Testis (tissue), 2 donors: ENCODE measurements around the gene LIPF.

Experiments used
- CTCF ChIP-seq, 3 experiments: fragments of 450-650 bp in 2 of 3; fragments of 200-600 bp in 1 of 3; sonication (generic) in 1 of 3; IDR thresholded peaks; one replicate each; pipeline ENCODE4 v1.5.1; 2016 to 2019; ENCODE audit warnings: antibody characterized with exemption in 3 of 3, mild to moderate bottlenecking in 2 of 3, moderate library complexity in 1 of 3
- POLR2A ChIP-seq: fragments of 450-650 bp; IDR thresholded peaks from one replicate; pipeline ENCODE4 v1.6.1; 2017; ENCODE audit warnings: antibody characterized with exemption, mild to moderate bottlenecking, moderate library complexity

- TF ChIP-seq CTCF (IDR thresholded peaks at IDR 0.05) (no peak), POLR2A (no peak)
These were observed 3.2 kb upstream of the LIPF start for GRCh38 chr10:88661018-88661417.
